GM19467 (cell line): ENCODE measurements around the gene CCDC32.
"Not testable (repeated sequence)": the region's sequence is repeated elsewhere in the genome, so short reads cannot be mapped to it uniquely, and the experiment has no call there.

Experiments
- ATAC-seq: cut with Tn5 transposase; IDR thresholded peaks from one replicate; pipeline ENCODE4 v1.9.1; 2021; ENCODE audit warnings: mild to moderate bottlenecking, moderate library complexity; ENCODE audit not compliant: unreplicated experiment

The CCDC32 gene

DNA sequence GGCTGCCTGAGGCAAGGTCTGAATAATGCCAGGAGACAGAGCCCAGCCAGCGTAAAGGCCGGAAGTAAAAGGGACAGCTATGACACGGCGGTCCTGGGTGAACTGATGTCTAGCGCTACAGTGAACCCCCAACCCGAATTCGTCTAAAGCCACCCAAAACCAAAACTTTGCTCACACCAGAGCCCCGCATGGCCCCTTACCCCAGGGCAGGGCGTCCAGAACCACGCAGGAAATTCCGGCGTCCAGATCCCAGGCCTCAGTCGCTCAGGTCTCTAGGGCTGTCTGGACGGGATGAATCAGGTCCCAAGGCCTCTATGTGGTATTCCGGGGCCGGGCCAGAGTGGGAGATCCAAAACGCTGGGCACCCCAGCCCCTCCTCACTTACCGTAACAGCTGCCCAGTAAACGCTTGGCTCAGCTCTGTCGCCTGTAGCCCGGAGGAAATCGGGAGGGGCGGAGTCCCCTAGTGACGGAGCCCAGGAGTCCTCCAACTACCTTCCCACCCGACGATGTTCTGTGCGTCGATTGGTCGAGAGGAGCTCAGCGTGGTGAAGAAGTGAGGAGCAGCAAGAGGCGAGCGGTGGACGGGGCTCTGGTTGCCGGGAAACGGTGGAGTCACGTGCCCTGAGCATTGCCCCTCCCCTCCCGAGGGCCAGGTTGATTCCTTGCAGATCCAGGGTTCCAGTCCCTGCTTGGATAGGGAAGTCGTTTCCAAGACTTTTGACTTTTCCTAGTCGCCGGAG, at the start of gene CCDC32:
Gene CCDC32 (minus strand): TSS at position 452 of the 742 bp plus-strand sequence. CDS start 2,027 bp downstream, outside the sequence.
- peak; percentile 95 for ATAC-seq

- ATAC-seq, result no peak
Measured at GRCh38 chr15:40613080-40613479, 48.2 kb upstream of the CCDC32 start.

GRCh38 chr15:40603935-40604334, 39.1 kb upstream of the CCDC32 start:
- no peak for ATAC-seq

DNA sequence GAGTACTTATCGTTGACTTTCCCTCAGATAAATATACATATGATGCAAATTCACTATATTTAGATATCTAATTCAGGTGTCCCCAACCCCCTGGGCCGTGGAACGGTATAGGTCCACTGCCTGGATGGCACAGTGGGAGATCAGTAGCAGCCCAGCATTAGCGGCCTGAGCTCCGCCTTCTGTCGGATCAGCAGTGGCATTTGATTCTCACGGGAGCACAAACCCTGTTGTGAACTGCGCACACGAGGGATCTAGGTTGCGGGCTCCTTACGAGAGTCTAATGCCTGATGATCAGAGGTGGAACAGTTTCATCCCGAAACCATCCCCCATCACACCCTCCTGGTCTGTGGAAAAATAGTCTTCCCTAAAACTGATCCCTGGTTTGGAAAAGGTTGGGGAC, 36.1 kb upstream of the CCDC32 start:
- no peak for ATAC-seq

DNA sequence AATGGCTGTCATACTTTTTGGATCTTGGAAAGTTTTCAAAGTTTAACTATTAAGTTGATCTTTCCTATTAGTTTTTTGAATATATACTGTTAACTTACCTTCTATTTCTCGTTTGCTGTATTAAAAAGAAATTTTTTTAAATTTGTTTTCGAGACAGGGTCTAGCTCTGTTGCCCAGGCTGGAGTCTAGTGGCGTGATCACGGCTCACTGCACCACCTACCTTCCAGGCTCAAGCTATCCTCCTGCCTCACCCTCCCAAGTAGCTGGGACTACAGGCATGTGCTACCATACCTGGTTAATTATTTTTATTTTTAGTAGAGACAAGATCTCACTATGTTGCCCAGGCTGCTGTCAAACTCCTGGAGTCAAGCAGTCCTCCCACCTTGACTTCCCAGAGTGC, 33.8 kb upstream of the CCDC32 start:
- ATAC-seq, result no peak

- no peak for ATAC-seq
Measured at GRCh38 chr15:40598126-40598525, 33.3 kb upstream of the CCDC32 start.

- no peak for ATAC-seq
Measured at GRCh38 chr15:40597024-40597423, 32.2 kb upstream of the CCDC32 start.

DNA sequence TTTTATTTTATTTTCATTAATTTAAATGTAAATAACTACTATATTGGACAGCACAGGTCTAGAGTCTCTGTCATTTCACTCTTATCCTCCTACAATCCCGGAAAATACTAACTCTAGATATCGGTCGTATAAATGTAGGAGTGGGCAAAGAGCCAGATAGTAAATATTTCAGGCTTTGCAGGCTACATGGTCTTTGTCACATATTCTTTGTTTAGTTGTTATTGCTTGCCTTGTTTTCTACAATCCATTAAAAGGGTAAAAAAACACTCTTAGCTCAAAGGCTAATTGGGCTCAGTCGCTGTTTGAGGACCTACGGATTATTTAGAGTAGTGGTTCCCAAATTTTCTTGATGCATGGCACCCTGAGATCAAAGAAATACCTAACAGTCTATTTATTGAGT, 30.9 kb upstream of the CCDC32 start:
- no peak for ATAC-seq

- no peak for ATAC-seq
Measured at GRCh38 chr15:40595219-40595618, 30.4 kb upstream of the CCDC32 start.

GRCh38 chr15:40594429-40594836, 29.6 kb upstream of the CCDC32 start:
- peak; percentile 43 for ATAC-seq

DNA sequence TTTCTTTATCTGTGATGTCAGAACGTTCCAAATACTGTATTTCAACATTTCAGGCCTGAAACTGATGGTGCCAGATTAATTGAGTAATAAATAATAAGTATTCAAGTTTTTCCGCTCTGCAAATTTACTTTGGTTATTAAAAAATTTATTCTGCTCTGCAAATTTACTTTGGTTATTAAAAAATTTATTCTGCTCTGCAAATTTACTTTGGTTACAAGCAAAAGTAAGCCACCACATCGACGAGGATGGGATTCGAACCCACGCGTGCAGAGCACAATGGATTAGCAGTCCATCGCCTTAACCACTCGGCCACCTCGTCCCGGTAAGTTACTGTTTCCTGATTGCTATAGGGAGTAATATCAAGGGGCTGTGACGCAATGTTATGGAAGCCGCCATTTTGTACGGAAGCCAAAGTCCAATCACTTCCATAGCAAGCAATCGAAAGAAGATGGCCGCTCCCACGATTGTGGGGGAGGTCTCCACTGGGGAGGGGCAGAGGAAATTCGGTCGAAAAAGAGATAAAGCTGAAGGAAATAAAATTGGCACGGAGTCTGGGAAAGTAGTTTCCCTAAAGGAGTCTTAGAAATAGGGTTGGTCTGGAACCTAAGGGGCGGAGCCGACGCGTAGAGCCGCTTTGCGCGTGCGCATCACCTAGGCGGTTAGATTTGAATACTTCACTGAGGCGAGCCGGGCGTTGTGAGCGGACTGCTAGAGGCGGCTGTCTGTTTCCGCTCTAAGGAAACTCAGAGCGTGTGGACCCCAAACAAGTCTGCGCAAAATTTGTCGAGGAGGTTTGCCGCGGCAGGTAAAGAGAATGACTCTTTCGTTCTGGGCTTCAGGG, 29.0 kb upstream of the CCDC32 start, which contains the start of gene KNL1:
Gene KNL1 (plus strand): TSS at position 662 of the 841 bp plus-strand sequence. CDS start 8,683 bp downstream, outside the sequence.
- ATAC-seq, result peak; percentile 57

- ATAC-seq, result no peak
Measured at GRCh38 chr15:40593165-40593564, 28.3 kb upstream of the CCDC32 start.

GRCh38 chr15:40591389-40591788, 26.5 kb upstream of the CCDC32 start:
- ATAC-seq, result no peak

DNA sequence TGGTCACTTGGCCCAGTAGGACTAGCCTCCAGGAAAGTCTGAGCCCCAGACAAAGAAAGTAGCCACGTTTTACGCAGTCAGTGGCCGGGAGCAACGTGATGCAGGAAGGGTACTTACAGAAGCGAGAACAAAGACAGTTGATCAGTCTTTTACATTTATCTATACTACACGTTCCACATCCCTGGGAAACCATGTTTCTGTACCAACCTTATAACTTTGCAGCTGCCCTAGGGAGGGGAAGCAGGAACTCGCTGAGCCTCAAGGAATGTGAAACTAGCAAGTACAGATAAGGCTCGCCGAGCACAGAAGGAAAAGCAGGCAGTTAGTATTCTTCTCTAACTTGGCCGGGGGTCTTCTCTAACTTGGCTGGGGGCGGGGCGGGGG, 25.8 kb upstream of the CCDC32 start:
- no peak for ATAC-seq

- no peak for ATAC-seq
Measured at GRCh38 chr15:40584191-40584590, 19.3 kb upstream of the CCDC32 start.

DNA sequence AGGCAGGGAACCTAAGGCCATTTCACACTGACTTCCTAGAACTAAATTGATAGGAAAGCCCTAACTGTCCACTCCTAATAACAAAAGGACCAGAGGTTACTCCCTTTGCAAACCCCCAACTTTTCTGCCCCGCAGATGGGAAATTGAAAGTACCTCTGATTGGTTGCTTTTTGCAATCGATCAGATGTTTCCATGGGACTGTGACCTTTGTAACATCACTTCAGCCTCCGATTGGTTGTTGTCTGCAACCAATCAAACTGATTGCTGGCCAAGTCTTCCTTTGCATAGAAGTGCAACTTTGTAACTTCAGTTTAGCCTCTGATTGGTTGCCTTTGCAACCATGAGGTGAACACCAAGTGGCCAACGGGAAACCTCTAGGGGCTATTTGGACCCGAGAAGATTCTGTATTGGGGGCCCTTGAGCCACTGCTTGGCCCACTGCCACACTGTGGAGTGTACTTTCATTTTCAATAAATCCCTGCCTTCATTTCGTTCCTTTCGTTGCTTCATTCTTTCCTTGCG, 17.9 kb upstream of the CCDC32 start:
- ATAC-seq, result no peak

DNA sequence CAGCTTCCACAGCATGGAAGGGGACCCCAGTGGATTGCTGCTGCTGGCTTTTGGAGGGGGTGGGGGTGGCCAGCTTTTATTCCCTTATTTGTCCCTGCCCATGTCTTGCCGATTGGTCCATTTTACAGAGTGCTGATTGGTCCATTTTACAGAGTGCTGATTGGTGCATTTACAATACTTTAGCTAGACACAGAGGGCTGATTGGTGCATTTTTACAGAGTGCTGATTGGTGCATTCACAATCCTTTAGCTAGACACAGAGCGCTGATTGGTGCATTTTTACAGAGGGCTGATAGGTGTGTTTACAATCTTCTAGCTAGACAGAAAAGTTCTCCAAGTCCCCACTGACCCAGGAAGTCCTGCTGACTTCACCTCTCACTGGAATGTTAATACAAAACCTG, 17.0 kb upstream of the CCDC32 start:
- ATAC-seq, result not testable (repeated sequence)

DNA sequence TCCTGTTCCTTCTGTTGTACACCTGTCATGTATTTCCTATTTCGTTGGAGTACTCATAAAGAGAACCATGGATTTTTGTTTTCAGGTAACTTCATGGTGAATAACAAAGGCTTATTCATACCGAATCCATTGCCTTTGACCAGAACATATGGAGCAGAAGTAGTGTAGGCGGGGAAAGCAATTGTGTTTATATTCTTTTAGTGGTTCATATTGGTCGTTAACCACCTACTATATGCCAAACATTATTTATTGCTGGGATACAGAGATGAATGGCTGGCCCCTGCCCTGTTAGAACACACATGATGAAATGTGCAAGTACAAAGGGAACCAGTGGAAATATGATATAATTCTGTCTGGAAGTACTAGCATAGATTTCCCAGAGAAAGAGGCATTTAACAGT, 14.1 kb upstream of the CCDC32 start:
- ATAC-seq, result no peak

GRCh38 chr15:40576914-40577313, 12.1 kb upstream of the CCDC32 start:
- ATAC-seq, result not testable (repeated sequence)

GRCh38 chr15:40575113-40575512, 10.3 kb upstream of the CCDC32 start:
- ATAC-seq, result no peak

DNA sequence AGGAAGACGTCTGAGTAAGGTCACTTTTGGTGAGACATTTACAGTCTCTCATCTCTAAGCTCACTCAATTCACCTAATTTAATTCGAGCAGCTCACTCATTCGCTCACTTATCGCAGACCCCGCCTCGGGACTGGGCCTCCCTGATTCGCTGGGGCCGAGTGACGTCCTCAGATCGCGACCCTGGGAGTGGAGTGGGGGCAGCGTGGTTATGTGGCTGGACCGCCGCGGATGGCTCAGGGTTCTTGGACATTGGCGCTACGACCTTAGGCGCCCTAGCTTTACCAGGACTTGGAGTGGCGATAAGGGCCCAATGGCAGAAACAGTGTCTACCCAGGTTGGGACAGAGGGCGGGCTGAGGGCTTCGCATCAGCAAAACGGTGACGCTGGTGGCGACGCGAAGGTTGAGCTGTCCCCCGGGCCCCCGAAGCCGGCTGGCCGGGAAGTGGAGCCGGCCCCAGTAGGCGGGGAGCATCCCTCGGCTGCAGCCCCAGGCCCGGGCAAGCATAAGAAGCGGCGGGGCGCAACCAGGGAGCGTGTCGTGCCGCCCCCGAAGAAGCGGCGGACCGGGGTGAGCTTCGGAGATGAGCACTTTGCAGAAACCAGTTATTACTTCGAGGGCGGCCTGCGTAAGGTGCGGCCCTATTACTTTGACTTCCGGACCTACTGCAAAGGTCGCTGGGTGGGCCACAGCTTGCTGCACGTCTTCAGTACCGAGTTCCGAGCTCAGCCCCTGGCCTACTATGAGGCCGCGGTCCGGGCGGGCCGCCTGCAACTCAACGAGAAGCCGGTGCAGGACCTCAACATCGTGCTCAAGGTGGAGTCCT, 4.5 kb upstream of the CCDC32 start, which contains the start of gene RPUSD2:
Gene RPUSD2 (plus strand): TSS at position 171 of the 825 bp plus-strand sequence. CDS start 39 bp downstream, at position 210.
- ATAC-seq, result peak; percentile 45
